ENCODE measurements around the gene TPM4.

TPM4 gene

GRCh38 chr19:16041299-16041990 is 34.9 kb upstream of the TPM4 start:
- FAIRE-seq (no peak), DNase-seq (ENCODE audit: low spot score) (peak; percentile 24)

GRCh38 chr19:16041991-16042386 is 34.3 kb upstream of the TPM4 start:
- no peak for FAIRE-seq

GRCh38 chr19:16042533-16043085 is 33.7 kb upstream of the TPM4 start:
- DNase-seq (ENCODE audit: low spot score) (no peak), FAIRE-seq (no peak)

More at GRCh38 chr19:16041991-16042386, 34.3 kb upstream of the TPM4 start:
- no peak for DNase-seq (ENCODE audit: low spot score)

- DNase-seq (ENCODE audit: low spot score): no peak
- no peak for FAIRE-seq
Observed at GRCh38 chr19:16043156-16043757, 33.0 kb upstream of the TPM4 start.

- FAIRE-seq (no peak), DNase-seq (ENCODE audit: low spot score) (no peak)
Observed at GRCh38 chr19:16044746-16045145, 31.5 kb upstream of the TPM4 start.

GRCh38 chr19:16045171-16045570 is 31.1 kb upstream of the TPM4 start:
- FAIRE-seq (no peak), DNase-seq (ENCODE audit: low spot score) (no peak)

GRCh38 chr19:16045893-16046292 is 30.4 kb upstream of the TPM4 start:
- no peak for DNase-seq (ENCODE audit: low spot score)
- no peak for FAIRE-seq

GRCh38 chr19:16048583-16048982 is 27.7 kb upstream of the TPM4 start:
- no peak for DNase-seq (ENCODE audit: low spot score)
- no peak for FAIRE-seq

- FAIRE-seq (no peak), DNase-seq (ENCODE audit: low spot score) (no peak)
Observed at GRCh38 chr19:16051254-16052025, 24.9 kb upstream of the TPM4 start.

- FAIRE-seq: no peak
Observed at GRCh38 chr19:16052353-16052752, 23.9 kb upstream of the TPM4 start.

GRCh38 chr19:16057062-16057461 is 19.2 kb upstream of the TPM4 start:
- DNase-seq (ENCODE audit: low spot score) (no peak), FAIRE-seq (no peak)

More at GRCh38 chr19:16052353-16052752, 23.9 kb upstream of the TPM4 start:
- no peak for DNase-seq (ENCODE audit: low spot score)

- FAIRE-seq (no peak), DNase-seq (ENCODE audit: low spot score) (no peak)
Observed at GRCh38 chr19:16060294-16060693, 16.0 kb upstream of the TPM4 start.

GRCh38 chr19:16061943-16062342 is 14.4 kb upstream of the TPM4 start:
- FAIRE-seq: no peak
- no peak for DNase-seq (ENCODE audit: low spot score)

GRCh38 chr19:16062789-16063188 is 13.5 kb upstream of the TPM4 start:
- peak; percentile 10 for DNase-seq (ENCODE audit: low spot score)
- no peak for FAIRE-seq

- FAIRE-seq: no peak
- no peak for DNase-seq (ENCODE audit: low spot score)
Observed at GRCh38 chr19:16064209-16064889, 11.9 kb upstream of the TPM4 start.

- no peak for FAIRE-seq
- peak; percentile 27 for DNase-seq (ENCODE audit: low spot score)
Observed at GRCh38 chr19:16066611-16067104, 9.6 kb upstream of the TPM4 start.

GRCh38 chr19:16067205-16067938 is 8.9 kb upstream of the TPM4 start:
- DNase-seq (ENCODE audit: low spot score): no peak
- FAIRE-seq: no peak

- FAIRE-seq (no peak), DNase-seq (ENCODE audit: low spot score) (no peak)
Observed at GRCh38 chr19:16068696-16069259, 7.5 kb upstream of the TPM4 start.

GRCh38 chr19:16069813-16070365 is 6.4 kb upstream of the TPM4 start:
- FAIRE-seq: no peak
- DNase-seq (ENCODE audit: low spot score): no peak

- DNase-seq (ENCODE audit: low spot score) (no peak), FAIRE-seq (no peak)
Observed at GRCh38 chr19:16070366-16070990, 5.8 kb upstream of the TPM4 start.
